Neural progenitor cell (in vitro differentiated cells): Measurements from ENCODE around the gene ARHGAP21.

ENCODE experiments used
- EZH2 ChIP-seq: fragments of 200-600 bp; sonication (generic); IDR thresholded peaks from 2 replicates; pipeline ENCODE4 v1.6.1; 2017; ENCODE audit warnings: antibody characterized with exemption, mild to moderate bottlenecking, moderate library complexity
- EZH2phosphoT487 ChIP-seq: fragments of 200-600 bp; sonication (generic); IDR thresholded peaks from 2 replicates; pipeline ENCODE4 v1.6.1; 2017; ENCODE audit warnings: antibody characterized with exemption

DNA sequence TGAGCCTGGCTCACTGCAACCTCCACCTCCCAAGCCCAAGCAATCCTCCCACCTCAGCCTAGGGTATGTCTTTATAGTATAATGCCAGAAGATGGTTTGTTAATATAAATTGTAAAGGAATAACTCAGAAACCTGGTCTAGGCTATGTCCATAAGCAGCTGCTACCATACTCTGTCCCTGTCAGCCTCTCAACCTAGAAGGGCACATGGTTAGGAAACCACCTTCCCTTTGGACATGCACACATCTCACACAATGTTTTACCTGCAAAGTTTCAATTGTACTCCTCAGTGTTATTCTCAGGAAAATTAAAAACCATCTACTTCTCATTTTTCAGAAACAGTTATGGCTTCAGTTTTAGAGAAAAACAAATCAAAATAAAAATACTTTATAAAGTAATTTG is 40.1 kb downstream of the ARHGAP21 start:
- TF ChIP-seq EZH2phosphoT487 (no peak), EZH2 (no peak)
